Heart left ventricle (tissue), 13 donors: Measurements from ENCODE around the gene LRFN4.

Experiments used
- POLR2A ChIP-seq, 2 donors: fragments of 450-650 bp; IDR thresholded peaks; one replicate each; pipeline ENCODE4 v1.6.1; 2017; ENCODE audit warnings: antibody characterized with exemption in 2 of 2, mild to moderate bottlenecking in 2 of 2, moderate library complexity in 2 of 2
- TF ChIP-seq, protein P1 (sequence below), 12 donors: fragments of 200-600 bp; sonication (generic) in 4 of 12; IDR thresholded peaks; one replicate each; pipeline versions ENCODE4 v1.5.0 to v1.8.0; 2018 to 2022; ENCODE audit warnings: antibody characterized with exemption in 12 of 12, mild to moderate bottlenecking in 5 of 12
- donor health status: ischemic (EF 13 %, LVEDD 7.1; RV severe dilation, severe dysfunction).
- donor health status: DM: no; HTN: yes; CAD: no.
- donor health status: DM: no; HTN: no; CAD: no.
- donor health status: ischemic (EF 25% LVEDD 6.9; RV normal size, moderate dysfunction).
- donor health status: ischemic (EF 25% LVEDD 5.7; RV mildly dilated, moderate dysfunction).
- donor health status: ischemic (EF 35%, LVEDD 5.7; RV mildly dilated, moderate dysfunction).
- donor health status: nonischemic (EF 11% LVEDD 7.7; RV severe dilation, severe dysfunction).
- donor health status: DM: yes; HTN: yes; CAD: no.
- donor health status: PGD.
- donor health status: ischemic (EF 29% LVEDD 5.4; RV normal size, mild dysfunction).
- donor health status: nonischemic (EF 23%, LVEDD 6.1; RV moderate dilation, normal function).

DNA sequence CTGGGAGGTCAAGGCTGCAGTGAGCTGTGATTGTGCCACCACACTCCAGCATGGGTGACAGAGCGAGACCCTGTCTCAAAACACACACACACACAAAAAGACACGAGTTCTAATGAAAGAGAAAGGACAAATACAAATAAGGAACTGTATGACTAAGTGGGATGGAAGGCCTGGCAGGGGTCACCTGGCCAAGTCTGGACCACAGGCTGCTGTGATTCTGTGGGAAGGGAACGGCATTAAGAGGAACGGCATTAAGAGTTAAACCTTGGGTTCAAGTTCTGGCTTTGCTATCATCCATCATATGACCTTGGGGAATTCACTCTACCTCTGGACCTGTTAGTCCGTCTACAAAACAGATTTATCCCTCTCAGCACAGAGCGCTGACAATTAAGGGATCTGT, 47.7 kb downstream of the LRFN4 start:
- TF ChIP-seq, protein P1, sequence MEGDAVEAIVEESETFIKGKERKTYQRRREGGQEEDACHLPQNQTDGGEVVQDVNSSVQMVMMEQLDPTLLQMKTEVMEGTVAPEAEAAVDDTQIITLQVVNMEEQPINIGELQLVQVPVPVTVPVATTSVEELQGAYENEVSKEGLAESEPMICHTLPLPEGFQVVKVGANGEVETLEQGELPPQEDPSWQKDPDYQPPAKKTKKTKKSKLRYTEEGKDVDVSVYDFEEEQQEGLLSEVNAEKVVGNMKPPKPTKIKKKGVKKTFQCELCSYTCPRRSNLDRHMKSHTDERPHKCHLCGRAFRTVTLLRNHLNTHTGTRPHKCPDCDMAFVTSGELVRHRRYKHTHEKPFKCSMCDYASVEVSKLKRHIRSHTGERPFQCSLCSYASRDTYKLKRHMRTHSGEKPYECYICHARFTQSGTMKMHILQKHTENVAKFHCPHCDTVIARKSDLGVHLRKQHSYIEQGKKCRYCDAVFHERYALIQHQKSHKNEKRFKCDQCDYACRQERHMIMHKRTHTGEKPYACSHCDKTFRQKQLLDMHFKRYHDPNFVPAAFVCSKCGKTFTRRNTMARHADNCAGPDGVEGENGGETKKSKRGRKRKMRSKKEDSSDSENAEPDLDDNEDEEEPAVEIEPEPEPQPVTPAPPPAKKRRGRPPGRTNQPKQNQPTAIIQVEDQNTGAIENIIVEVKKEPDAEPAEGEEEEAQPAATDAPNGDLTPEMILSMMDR (IDR thresholded peaks at IDR 0.05) = no peak
- TF ChIP-seq POLR2A (IDR thresholded peaks at IDR 0.05) = no peak
